ENCODE results near the gene ARHGAP26.

- TF ChIP-seq POLR2A (IDR thresholded peaks at IDR 0.05): no peak
- no peak for TF ChIP-seq CTCF (IDR thresholded peaks at IDR 0.05)
Observed at GRCh38 chr5:143179126-143179740, 409.1 kb downstream of the ARHGAP26 start.
